Endothelial cell of hepatic sinusoid (primary cell): Measurements from ENCODE around the gene TMEM87A.
"Not testable (repeated sequence)": the region's sequence is repeated elsewhere in the genome, so short reads cannot be mapped to it uniquely, and the experiment has no call there.

Source experiments
- in situ Hi-C: cut with HindIII; loops from 2 replicates; pipeline ENCODE4 v1.10.0; 2017; ENCODE audit warnings: low sequenced_read_pairs

TMEM87A gene

DNA sequence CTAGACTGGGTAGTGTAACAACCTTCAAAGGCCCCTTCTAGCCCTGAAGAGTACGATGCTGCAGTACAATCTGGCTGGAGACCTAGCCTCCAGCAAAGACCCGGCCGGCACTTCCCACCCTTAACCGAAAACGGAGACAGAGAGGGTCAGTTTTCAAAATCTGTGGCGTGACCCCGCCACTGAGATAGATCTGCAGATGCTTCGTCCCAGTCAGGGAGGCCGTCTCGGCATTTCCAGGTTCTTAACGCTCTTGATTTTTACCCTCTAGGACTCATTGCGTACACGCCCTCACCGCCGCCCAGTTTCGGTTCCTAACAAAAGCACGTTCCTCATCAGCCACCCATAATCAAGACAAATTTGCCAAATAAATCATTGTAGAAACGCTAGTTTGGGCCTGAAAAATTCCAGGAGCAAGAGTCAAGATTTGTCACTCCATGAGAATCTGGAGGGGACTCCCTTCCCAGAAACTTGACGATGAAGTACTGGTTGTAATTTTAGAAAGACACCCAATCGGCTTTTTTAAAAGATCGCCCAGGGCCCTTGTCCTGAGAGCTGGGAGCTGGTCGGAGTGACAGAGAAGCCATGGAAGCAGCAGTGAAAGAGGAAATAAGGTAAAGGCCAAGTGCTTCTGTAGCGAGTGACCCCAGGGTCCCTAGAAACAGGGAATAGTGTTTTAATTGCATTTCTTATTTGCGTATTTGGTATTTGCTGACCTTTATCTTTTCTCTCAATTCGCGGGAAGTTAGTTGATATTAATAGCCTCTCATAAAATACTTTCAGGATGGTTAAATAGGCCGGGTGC, 868 bp upstream of the TMEM87A start:
- in situ Hi-C loops = no loop called here

DNA sequence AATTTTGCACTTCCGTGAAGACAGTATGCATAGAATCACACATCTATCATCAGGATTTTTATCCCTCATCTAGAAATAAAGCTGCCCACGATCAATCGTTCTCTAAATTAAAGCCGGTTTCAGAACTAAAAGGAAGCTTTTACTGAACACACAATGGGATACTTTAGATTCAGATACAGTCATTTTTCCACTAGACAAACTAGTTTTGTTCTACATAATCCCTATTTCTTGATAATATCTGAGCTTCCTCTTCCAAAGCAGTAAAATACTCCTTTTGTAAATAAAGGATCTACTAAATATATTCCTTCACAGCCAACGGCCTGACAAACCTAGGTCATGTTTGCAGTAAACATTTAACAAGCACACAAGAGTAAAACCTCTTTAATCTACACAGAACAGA, 2.2 kb downstream of the TMEM87A start:
- in situ Hi-C loops = no loop called here

DNA sequence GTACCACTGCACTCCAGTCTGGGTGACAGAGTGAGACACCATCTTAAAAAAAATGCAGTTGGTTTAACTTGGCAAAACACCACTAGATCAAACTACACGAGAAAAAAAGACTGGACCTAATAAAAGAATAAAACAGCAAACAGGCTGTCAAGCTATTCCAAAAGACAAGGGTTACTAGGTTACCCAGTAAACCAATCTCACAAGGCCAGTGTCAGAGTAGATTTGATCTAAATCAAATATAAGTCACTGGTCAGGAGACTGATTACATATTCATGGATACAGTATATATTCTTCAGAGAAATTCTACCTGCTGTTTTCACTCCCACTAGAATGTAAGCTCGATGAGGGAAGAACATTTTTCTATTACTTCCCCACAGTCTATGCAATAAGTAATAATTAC, 2.7 kb downstream of the TMEM87A start:
- in situ Hi-C loops = no loop called here

DNA sequence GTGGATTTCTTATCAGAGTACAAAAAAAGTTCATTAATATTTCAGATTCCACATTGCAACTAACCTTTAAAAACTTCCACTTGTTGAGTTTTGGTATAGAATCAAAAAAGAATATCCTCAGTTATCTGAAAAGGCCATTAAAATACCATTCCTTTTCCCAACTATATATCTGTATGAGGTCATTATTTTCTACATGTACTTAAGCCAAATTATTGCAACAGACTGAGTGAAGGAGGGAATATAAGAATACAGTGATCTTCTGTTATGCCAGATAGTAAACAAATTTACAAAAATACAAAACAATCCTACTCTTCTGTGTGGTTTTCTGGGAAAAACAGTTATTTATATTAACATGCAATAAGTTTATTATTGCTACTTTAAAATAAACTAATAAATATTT, 5.9 kb downstream of the TMEM87A start:
- in situ Hi-C loops = no loop called here

DNA sequence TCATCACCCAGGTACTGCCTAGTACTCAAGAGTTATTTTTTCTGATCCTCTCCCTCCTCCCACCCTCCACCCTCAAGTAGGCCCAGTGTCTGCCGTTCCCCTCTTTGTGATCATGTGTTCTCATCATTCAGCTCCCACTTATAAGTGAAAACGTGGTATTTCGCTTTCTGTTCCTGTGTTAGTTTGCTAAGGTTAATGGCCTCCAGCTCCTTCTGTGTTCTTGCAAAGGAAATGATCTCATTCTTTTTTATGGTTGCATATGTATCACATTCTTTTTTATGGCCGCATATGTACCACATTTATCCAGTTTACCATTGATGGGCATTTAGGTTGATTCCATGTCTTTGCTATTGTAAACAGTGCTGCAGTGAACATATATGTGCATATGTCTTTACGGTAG, 8.4 kb downstream of the TMEM87A start:
- in situ Hi-C loops = no loop called here

DNA sequence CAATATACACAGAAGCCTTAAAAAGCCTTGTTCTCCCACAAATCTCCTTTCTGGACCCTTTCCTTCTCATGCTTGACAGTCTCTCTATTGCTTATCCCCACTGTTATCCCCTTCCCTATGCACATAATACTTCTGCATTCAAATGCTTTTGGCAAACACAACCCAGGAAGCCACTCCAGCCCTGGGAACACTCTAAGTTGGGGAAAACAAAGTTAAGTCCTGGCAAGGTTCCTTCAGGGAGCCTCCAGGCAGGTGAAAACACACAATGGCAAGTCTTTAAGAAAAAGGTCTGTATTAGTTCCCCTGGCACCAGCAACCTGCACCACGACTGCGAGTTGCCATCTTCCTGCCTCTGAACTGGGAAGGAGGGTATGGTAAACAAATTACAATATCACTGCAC, 19.9 kb downstream of the TMEM87A start:
- in situ Hi-C loops = no loop called here

DNA sequence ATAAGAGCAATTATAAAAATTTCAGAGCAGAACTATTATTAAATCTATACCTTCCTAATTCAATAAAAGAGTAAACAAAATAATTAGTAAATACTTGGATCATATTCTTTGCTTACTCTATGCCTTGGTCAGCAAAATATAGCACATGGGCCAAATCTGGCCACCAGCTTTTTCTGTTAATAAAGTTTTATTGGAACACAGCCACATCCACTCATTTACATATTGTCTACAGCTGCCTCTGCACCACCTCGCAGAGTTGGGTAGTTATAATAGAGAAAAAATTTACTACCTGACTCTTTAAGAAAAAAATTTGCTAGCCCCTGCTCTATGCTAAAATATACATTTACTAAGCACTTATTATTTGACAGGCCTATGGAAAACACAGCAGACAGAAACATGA, 32.4 kb downstream of the TMEM87A start:
- in situ Hi-C loops = no loop called here

DNA sequence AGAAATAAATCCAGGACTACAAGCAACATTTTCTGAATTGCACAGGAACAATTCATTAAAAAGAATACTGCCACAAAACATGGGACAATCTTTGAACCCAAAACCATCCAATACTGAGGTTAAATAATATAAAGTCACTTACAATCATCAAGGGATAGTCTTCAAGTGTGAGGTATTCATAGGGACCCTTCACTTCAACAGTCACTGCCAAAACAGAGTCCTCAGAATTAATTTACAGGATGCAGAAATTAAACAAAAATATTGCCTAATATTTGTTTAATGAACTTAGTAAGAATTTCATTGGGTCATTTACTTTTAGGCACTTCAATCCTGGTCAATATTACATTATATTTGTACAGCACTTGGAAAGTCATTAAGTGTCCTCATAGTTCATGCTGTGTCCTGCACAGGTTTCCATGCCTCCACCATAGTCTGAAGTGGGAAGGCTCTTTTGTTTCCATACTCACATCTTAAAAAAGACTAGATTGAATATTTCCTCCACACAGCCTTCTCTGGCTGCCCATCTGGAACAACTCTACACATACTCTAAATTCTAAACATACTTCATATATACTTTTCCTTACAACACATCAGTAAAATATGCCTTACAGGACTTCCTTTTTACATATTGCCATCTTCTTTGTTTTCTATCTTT, 33.6 kb downstream of the TMEM87A start:
- in situ Hi-C loops = no loop called here

DNA sequence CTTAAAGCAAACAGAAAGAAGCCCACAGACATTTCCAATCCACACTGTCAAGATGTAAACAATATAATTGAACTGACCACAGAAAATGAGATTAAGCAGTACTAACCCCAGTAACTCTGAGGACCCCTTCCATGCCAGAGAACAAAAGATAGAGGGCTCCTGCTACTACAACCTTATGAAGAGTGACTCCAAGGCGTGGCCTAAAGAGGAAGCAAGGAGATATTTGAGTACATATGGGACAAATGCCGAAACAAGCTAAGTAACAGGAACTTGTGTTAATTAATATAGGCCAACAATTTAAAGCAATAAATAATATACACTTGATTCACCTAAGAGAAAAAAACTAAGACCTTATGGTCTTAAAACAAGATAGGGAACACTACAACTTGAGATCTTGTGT, 40.1 kb downstream of the TMEM87A start:
- in situ Hi-C loops = no loop called here

DNA sequence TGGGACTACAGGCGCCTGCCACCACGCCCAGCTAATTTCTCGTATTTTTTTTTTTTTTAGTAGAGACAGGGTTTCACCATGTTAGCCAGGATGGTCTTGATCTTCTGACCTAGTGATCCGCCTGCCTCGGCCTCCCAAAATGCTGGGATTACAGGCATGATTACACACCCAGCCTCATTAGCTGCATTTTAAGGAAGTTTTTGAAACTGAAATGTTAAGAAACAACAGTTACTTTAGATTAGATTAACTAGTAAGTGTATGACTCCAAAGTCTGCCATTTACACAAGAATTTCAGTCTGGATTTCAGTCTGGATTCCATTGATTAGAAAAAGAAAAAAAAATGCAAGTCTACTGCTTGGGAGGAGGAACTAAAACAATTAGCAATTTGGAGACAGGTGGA, 40.6 kb downstream of the TMEM87A start:
- in situ Hi-C loops = no loop called here

DNA sequence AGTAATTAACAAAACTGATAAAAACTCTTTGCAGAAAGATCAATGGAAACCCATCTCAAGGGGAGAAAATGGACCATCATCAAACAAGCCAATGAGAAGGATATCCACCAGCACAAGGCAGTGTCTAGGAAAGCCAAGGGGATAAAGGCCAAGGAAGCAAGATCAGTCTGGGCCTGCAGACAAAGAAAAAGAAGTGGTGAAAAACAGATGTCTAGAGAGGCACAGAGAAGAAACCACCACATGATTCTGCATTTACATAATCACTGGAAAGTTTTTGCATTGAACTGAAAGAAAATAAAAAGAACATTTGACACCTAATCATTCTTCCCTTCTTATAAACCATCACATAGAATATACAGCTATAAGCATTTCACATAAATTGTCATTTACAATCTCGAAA, 42.1 kb downstream of the TMEM87A start:
- in situ Hi-C loops = no loop called here

DNA sequence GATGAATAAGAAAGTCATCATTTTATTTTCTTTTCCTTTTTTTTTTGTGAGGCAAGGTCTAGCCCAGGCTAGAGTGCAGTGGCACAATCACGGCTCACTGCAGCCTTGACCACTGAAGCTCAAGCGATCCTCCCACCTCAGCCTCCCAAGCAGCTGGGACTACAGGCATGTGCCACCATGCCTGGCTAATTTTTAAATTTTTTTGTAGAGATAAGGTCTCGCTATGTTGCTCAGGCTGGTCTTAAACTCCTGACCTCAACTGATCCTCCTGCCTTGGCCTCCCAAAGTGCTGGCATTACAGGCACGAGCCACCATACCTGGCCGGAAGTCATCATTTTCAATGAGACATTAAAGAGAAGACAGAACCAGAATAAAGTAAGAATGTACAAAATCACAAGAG, 44.3 kb downstream of the TMEM87A start:
- in situ Hi-C loops = not testable (repeated sequence)

DNA sequence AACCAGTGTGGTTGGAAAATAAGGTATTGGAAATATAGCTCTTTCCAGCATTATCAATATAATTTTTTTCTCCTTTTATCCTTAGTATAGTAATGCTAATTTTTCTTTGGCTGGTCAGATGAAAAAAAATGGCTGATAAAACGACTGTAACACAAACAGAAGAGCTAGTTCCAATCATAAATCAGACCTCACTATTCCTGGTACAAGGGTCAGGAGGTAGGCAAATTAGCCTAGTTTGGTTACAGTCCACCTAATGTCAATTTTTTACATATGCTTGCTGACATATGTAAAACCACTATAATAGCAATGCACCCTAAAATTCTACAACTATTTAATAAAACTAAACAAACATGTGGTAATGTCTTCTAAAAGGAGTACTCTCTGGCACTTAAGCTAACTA, 45.2 kb downstream of the TMEM87A start:
- in situ Hi-C loops = no loop called here

DNA sequence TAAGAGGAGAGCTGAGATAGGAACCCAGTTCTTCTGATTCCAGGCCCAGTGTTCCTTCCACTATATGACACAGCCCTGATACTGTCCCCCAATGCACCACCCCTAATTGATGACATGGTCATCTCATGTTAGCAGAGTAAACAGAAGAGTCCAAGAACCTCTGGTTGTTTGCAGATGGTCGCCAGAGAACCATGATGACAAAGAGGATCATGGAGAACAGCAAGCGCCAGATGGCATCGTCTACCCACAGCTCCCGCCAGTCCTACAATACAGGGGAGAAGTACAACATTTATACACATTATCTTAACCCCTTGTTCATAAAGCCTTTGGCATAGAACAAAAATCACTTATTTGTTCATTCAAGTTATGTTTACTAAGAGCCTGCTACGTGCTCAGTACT, 46.6 kb downstream of the TMEM87A start:
- in situ Hi-C loops = no loop called here

DNA sequence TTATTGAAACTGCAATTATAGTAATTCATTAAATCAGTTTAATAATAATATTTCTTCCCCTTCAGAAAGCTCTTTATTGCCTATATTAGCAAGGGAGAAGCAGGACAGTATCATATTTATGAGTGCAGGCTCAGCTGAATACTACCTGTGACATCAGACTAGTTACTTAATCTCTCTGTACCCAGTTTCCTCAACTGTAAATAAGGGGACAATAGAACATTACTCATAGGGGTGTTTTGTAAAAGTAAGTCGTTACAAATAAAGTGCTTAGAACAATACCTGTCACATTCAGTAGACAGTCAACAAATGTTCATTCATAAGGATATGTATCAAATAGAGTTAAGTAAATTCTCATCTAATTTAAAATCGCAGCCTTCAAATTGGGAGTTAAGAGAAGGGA, 53.0 kb downstream of the TMEM87A start:
- in situ Hi-C loops = no loop called here

DNA sequence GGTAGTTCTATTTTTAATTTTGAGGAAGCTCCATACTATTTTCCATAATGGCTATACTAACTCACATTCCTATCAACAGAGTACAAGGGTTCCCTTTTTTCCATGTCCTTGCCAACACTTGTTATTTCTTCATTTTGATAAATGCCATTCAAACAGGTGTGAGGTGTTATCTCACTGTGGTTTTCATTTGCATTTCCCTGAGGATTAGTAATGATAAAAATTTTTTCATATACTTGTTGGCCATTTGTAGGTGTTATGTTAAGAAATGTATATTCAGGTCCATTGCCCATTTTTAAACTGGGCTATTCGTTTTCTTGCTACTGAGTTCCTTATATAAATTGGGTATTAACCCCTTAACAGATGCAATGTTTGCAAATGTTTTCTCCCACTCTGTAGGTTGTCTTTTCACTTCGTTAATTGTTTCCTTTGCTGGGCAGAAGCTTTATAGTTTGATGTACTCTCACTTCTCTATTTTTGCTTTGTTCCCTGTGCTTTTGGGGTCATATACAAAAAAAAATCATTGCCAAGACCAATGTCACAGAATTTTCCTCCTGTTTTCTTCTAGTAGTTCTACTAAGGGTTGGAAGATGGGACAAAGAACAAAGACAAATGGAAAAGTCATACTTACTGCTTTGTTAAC, 54.2 kb downstream of the TMEM87A start:
- in situ Hi-C loops = no loop called here

DNA sequence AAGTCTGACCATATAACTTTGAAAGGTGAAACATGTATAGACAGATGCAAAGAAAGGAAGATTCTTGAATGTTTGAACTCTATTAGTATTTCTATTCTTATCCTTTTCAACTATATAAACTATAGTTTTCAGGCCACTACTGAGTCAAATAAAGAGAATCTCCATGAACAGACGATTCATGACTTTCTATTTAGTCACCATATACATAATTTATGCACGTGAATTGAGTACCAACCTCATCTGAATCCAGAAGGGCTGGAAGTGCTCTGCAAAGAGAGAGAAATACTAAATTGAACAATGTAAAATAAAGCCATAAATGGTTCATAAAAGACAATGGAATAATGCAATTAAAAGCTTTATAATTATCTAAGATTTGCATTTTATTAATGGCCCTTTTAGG, 55.7 kb downstream of the TMEM87A start:
- in situ Hi-C loops = no loop called here

DNA sequence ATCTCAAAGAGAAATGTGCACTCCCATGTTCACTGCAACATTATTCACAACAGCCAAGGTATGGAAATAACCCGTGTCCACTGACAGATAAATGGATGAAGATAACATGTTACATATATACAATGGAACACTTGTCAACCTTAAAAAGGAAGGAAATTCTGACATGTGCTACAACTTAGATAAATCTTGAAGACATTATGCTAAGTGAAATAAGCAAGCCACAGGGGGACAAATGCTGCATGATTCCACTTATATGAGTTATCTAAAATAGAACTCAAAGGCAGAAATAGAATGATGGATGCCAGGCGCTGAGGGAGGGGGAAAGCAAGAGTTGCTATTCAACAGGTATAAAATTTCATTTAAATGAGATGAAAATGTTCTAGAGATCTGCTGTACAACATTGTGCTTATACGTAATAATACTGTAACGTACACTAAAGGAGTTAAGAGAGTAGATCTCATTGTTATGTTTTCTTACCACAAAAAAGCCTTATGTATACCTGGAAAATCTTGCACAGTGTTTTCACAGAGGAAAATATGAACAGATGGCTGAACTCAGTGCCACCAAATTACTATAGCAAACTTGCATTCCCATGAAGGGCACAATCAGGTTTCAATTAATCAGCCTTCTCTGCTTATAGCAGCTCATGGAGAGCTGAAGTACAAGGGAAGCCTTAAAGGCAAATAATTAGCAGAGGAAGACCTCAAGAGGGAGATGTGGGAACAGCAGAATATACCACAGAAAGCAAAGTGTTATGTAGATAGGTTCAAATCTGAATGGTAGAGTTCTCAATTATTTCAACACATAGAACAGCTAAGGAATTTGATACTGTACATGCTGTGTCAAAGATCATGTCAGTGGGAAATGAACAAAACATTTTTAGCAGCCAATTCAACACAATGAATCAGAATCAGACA, 57.1 kb downstream of the TMEM87A start:
- in situ Hi-C loops = no loop called here

DNA sequence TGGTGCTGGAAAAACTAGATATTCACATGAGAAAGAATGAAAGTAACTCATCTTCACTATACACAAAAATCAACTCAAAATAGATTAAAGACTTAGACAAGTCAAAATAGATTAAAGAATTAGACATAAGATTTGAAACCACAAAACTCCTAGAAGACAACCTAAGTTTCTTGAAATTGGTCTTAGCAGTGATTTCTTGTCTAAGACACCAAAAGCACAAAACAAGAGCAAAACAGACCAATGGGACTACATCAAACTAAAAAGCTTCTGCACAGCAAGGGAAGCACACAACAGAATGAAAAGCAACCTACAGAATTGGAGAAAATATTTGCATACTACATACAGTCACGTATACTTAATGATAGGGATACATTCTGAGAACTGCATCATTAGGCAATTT, 58.6 kb downstream of the TMEM87A start:
- in situ Hi-C loops = no loop called here

DNA sequence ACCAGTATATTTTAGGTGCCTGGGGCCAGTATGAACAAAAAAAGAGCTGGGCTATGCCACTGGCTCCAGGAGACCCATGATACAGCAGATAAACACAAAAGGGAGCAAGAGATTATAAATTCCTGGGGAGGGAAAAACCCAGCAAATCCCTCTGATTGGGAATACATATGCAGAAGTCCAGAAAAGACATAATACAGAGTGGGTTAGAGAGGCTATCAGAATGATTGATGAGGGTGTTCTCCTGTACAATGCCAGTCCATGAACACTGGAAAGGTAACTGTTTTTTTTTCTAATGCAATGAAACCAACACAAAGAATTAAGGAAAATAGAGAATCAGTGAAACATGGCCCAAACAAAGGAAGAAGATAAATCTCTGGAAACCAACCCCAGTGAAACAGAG, 59.7 kb downstream of the TMEM87A start:
- in situ Hi-C loops = no loop called here

DNA sequence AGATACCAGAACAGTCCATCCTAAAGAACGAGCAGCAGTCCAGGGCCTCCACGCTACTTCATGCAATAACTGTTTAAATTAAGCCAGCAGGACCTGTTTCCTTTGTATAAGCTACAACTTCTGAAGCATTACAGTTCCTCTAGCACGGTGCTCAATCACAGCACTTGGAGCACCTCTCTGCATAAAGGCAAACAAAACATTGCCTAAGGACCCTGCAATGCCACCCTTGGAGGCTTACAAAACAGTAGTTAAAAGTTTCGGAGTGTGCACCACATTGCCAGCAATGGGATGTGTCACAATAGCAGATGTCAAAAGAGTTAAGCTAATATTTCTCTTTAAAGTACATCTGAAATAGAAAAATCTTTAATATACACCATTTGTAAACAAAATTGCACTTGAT, 62.5 kb downstream of the TMEM87A start:
- in situ Hi-C loops = no loop called here
